HG02885 (cell line): ENCODE data around the gene LIPT2.

ENCODE experiments used
- ATAC-seq: cut with Tn5 transposase; IDR thresholded peaks from one replicate; pipeline ENCODE4 v1.9.1; 2021; ENCODE audit warnings: mild to moderate bottlenecking; ENCODE audit not compliant: unreplicated experiment, poor library complexity

LIPT2 gene

GRCh38 chr11:74442636-74443035 lies 50.9 kb downstream of the LIPT2 start:
- ATAC-seq = no peak
